ENCODE measurements around the gene MTFR1L. TPM values are rescaled to one million over a fixed set of nuclear protein-coding genes. Genes with fewer than 3 reads are reported as not detected.
A peak's percentile ranks its signal among the peaks of the same experiment; 100 is the strongest.

The MTFR1L gene
- total RNA-seq, 6 experiments from 2014 or later = 30.8 to 48.9 (median 43.3) TPM

GRCh38 chr1:25807480-25808390 is 12.0 kb upstream of the MTFR1L start:
- no peaks in the 10 kb centered on the region for H3K4me1 ChIP-seq
- intact Hi-C loops (cut with DNase I) = no loop called here
- WGBS (ENCODE audit: insufficient coverage, low coverage, low lambda C conversion rate, missing lambda C conversion rate) = 87% methylated on average over 2 of the region's 20 CpGs
- H3K9me3 ChIP-seq = no peaks in the 10 kb centered on the region
- H3K4me3 ChIP-seq = no peak overlapping the region
- H3K27me3 ChIP-seq = no peaks in the 10 kb centered on the region
- no peak for ATAC-seq
- DNase-seq = peak in 1 of 3 donors; percentile 40
- TF ChIP-seq CTCF (IDR thresholded peaks at IDR 0.05) (no peak), POLR2A (IDR thresholded peaks at IDR 0.05) (no peak)
- no peaks in the 10 kb centered on the region for H3K36me3 ChIP-seq
- no peak overlapping the region for H3K27ac ChIP-seq

- 85% methylated on average over 4 of the region's 34 CpGs for WGBS (ENCODE audit: insufficient coverage, low coverage, low lambda C conversion rate, missing lambda C conversion rate)
Measured at GRCh38 chr1:25808481-25809244, 11.1 kb upstream of the MTFR1L start.

GRCh38 chr1:25809283-25809926 is 10.3 kb upstream of the MTFR1L start:
- WGBS (ENCODE audit: insufficient coverage, low coverage, low lambda C conversion rate, missing lambda C conversion rate) = 75% methylated on average over 5 of the region's 18 CpGs
- intact Hi-C loops (cut with DNase I) = no loop called here
- TF ChIP-seq POLR2A (IDR thresholded peaks at IDR 0.05) (no peak), CTCF (IDR thresholded peaks at IDR 0.05) (no peak)
- Histone ChIP-seq H3K27ac (no peak overlapping the region), H3K4me3 (no peak overlapping the region), H3K4me1 (no peaks in the 10 kb centered on the region), H3K27me3 (no peaks in the 10 kb centered on the region), H3K36me3 (peaks cover 0 to 7% (median 0%) of the 10 kb centered on the region in 4 donors), H3K9me3 (no peaks in the 10 kb centered on the region)
- DNase-seq = no peak
- no peak for ATAC-seq

More at GRCh38 chr1:25808481-25809244, 11.1 kb upstream of the MTFR1L start:
- H3K9me3 ChIP-seq = no peaks in the 10 kb centered on the region
- no peak overlapping the region for H3K4me3 ChIP-seq
- no peak overlapping the region for H3K27ac ChIP-seq
- TF ChIP-seq POLR2A (IDR thresholded peaks at IDR 0.05) (no peak), CTCF (IDR thresholded peaks at IDR 0.05) (no peak)
- ATAC-seq = no peak
- no peaks in the 10 kb centered on the region for H3K4me1 ChIP-seq
- intact Hi-C loops (cut with DNase I) = no loop called here
- peaks cover 0 to 2% (median 0%) of the 10 kb centered on the region in 4 donors for H3K36me3 ChIP-seq
- peak in 1 of 3 donors; percentile 50 for DNase-seq
- H3K27me3 ChIP-seq = no peaks in the 10 kb centered on the region

DNA sequence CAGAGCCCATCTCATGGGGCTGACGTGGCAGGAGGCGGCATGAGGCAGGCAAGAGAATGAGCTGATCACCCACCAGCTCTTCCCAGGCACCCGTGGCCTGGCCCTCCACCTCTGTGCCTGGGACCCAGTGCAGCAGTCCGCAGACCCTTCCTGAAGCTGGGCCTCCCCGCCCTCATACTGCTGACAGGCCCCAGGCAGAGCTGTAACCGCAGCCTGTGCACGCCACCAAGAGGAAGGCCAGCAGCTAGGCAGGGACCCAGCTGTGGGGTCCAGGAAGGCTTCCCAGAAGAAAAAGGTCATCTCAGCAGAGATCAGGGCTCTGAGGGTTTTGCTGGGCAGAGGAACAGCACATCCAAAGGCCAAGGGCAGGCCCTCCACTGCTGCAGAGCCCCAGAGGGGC is 9.8 kb upstream of the MTFR1L start:
- Histone ChIP-seq H3K36me3 (peaks cover 0 to 7% (median 0%) of the 10 kb centered on the region in 4 donors), H3K27me3 (no peaks in the 10 kb centered on the region), H3K4me1 (no peaks in the 10 kb centered on the region), H3K9me3 (no peaks in the 10 kb centered on the region), H3K27ac (no peak overlapping the region), H3K4me3 (no peak overlapping the region)
- intact Hi-C loops (cut with DNase I) = loop anchor here in 1 of 2 donors (10.0 kb wide), 1 partner anchor 275 kb away; no protein-coding TSS in a partner anchor
- WGBS (ENCODE audit: insufficient coverage, low coverage, low lambda C conversion rate, missing lambda C conversion rate) = 100% methylated on average over 3 of the region's 7 CpGs
- no peak for DNase-seq
- TF ChIP-seq POLR2A (IDR thresholded peaks at IDR 0.05) (no peak), CTCF (IDR thresholded peaks at IDR 0.05) (no peak)
- ATAC-seq = no peak
